GM12874 (cell line): ENCODE results near the gene KCNF1.

Source experiments
- TF ChIP-seq, protein P1 (sequence below): IDR thresholded peaks from 2 replicates; pipeline ENCODE4 v1.5.1; 2011; ENCODE audit warnings: low read depth, mild to moderate bottlenecking, control low read depth, low read length, moderate library complexity; ENCODE audit not compliant: insufficient read depth

Gene KCNF1

DNA sequence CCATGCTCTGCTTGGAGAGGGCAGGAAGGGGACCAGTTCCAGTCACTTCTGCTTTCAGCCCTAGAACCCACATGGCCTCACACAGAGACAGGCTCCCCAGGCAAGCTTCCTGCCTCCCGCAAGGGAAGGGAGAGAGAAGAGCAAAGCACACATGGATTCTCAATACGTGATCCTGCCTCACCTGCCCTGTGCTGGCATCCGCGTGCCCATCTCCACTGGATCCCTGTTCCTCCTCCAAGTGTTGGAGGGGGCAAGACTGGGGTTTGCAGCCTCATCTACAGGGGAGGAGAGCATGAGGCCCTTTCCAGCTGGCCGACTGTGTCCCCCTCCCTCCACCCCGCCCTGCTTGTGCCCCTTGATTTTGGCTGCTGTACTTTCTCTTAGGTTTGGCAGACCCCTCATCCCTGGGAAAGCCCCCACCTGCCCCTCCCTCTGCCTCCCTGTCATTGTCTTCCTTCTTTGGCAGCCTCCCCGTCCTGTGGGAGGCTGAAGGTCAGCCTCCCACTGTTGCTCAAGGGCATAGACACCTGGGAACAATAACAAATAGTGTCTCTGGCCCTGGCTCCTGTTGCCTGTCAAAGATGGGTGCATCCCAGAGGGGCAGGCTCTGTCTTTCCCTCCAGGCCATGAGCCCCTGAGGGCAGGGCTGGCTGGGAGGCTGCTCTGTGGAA, 22.7 kb downstream of the KCNF1 start:
- TF ChIP-seq, protein P1, sequence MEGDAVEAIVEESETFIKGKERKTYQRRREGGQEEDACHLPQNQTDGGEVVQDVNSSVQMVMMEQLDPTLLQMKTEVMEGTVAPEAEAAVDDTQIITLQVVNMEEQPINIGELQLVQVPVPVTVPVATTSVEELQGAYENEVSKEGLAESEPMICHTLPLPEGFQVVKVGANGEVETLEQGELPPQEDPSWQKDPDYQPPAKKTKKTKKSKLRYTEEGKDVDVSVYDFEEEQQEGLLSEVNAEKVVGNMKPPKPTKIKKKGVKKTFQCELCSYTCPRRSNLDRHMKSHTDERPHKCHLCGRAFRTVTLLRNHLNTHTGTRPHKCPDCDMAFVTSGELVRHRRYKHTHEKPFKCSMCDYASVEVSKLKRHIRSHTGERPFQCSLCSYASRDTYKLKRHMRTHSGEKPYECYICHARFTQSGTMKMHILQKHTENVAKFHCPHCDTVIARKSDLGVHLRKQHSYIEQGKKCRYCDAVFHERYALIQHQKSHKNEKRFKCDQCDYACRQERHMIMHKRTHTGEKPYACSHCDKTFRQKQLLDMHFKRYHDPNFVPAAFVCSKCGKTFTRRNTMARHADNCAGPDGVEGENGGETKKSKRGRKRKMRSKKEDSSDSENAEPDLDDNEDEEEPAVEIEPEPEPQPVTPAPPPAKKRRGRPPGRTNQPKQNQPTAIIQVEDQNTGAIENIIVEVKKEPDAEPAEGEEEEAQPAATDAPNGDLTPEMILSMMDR: no peak

DNA sequence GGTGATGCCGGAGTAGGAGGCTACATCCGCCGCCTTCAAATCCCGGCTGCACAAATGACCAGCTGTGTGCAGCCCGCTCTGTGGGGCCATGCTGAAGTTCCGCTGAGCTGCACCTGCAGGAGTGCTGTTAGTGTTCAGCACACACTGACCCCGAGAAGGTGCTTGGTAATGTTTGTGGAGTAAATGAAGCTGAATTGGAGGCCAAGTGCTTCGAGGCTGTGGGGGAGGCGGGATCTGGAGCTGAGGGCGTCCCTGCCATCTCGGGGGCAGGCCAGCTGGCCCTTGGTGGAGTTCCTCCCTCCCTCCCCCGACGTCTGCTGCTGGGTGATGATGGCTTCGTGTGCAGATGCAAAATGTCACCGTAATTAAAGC, 23.2 kb downstream of the KCNF1 start:
- TF ChIP-seq, protein P1: no peak

DNA sequence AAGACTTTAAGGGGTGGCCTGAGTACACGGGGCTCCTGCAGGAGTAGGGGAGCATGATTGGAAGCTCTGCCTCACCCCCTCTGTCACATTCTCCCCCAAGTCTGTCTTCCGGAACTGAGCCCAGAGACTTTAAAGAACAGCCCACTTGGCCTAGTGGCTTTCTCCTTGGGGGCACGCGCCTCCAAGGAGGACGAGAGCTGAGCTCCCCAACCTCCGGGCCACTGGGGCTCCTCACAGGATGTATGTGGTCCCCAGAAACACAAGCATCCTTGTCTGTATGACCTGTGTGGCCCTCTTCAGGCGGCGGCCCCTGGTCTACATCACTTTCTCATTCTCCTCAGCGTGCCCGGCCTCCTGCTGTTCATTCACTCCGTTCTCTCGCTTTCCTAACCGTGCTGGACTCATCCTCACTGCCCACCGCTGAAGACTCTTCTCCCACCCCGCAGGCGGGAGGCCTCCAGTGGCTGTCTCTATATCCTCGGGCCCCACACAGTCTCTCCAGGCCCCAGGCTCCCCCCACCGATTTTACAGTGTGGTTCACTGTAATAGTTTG, 23.7 kb downstream of the KCNF1 start:
- TF ChIP-seq, protein P1: no peak

DNA sequence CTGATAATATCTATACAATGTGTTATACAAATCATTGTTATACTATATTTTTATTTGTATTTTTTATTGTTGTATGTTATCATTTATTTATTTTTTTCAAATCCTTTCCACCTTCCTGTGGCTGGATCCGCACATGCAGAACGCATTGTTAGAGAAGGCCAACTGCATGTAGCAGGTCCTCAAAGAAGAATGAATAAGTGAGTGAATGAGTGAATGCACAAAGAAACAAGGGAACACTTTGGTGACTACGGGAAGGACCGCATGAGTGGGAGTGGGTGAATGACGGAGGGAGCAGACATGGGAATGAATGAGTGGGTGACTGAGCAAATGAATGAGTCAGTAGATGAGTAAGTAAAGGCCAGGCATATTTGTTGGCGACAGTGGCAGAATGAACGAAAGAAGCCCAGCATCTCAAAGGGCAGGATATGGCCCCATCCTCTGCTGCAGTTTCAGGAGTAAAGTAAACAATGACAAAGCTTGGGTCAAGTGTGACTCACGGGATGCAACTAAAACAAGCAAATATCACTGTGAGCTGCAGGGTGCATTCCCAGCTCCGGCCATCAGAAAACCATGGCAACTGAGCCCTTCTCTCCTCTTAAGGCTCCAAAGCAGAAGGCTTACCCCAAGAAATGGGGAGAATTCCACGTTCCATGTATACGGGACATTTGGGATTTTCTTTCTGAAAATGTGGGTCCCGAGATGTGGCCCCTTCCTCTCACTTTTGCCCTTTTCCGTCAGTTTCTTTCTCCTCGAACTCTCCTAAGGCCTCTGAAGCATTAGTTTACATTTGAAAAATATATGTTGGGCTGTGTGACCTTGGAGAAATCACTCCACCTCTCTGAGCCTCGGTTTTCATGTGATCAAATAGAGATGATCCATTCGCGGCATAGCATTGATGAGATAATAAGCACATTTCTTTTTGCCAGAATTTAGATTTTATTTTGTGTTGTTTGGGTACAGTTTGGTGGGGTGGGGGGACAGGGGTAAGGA, 24.5 kb downstream of the KCNF1 start:
- TF ChIP-seq, protein P1: no peak

DNA sequence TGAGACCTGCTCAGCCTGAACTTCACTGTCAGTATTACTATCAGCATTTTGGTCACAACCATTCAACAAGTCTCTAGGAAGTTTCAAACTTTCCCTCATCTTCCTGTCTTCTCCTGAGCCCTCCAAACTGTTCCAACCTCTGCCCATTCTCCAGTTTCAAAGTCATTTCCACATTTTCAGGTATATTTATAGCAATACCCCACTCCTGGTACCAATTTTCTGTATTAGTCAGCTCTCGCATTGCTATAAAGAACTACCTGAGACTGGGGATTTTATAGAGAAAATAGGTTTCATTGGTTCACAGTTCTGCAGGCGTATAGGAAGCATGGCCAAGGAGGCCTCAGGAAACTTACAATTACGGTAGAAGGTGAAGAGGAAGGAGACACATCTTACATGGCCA, 27.3 kb downstream of the KCNF1 start:
- TF ChIP-seq, protein P1: no peak

DNA sequence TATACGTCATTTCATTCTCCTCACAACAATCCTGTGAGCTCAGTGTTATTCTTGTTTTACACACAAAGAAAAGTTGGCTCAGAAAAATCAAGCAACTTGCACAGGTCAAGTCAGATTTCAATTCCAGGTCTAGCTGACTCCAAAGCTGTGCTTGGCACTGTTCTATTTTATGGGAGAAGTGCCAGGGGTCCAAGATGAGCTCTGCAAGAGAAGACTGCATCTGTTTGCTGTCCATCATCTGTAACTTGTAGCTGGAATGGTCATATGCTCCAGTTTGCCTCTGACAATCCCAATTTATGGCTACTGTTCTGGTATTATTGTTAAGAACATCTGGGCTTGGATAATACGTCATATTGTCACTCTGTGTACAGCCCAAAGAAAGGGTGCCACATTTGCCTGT, 28.9 kb downstream of the KCNF1 start:
- TF ChIP-seq, protein P1: no peak

DNA sequence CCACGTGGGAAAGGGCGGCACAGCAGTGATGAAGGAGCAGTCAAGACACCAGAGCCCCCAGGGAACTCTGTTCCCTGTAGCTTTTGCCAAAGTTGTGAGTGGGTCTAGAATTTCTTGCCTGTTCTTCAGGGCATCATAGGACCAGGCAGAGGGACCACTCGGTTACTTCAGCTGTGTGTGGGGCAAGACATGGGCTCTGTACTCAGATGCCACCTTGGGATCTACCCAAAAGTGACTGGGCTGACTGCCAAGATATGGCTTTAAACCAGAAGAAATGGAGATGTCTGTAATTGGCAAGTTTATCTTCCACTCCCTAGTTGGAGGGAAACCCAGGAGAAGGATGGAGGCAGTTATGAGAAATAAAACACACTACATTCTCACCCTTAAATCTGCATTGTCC, 29.6 kb downstream of the KCNF1 start:
- TF ChIP-seq, protein P1: no peak
